OCI-LY3 (cell line): ENCODE measurements around the gene MICU1.

Experiments
- CTCF ChIP-seq: fragments of 200-600, 300-600 bp; sonication (generic); IDR thresholded peaks from 2 replicates; pipeline ENCODE4 v1.5.1; 2014; ENCODE audit warnings: antibody characterized with exemption, low read length, low read depth
- EZH2phosphoT487 ChIP-seq: fragments of 200-600 bp; shearing (Covaris generic); IDR thresholded peaks from 2 replicates; pipeline ENCODE4 v1.6.1; 2018; ENCODE audit warnings: antibody characterized with exemption, mixed run types, low read depth

GRCh38 chr10:72407471-72407870, 218.4 kb downstream of the MICU1 start:
- TF ChIP-seq CTCF (no peak), EZH2phosphoT487 (no peak)
